AG09309 (cell line): ENCODE measurements around the gene SET.

Experiments used
- DNase-seq: peaks from one replicate; pipeline ENCODE4 v3.0.0-alpha.2; 2010; ENCODE audit warnings: low read depth
- H3K4me3 ChIP-seq: 2 replicates; pipeline ENCODE4 v1.5.1; 2011; ENCODE audit warnings: mild to moderate bottlenecking, low read depth, low read length, moderate library complexity; ENCODE audit not compliant: control insufficient read depth
- TF ChIP-seq, protein P1 (sequence below): IDR thresholded peaks from 2 replicates; pipeline ENCODE4 v1.5.1; 2011; ENCODE audit warnings: mild to moderate bottlenecking, low read depth, low read length, inconsistent platforms; ENCODE audit not compliant: insufficient read depth, control insufficient read depth; ENCODE audit errors: missing control alignments

The SET gene

DNA sequence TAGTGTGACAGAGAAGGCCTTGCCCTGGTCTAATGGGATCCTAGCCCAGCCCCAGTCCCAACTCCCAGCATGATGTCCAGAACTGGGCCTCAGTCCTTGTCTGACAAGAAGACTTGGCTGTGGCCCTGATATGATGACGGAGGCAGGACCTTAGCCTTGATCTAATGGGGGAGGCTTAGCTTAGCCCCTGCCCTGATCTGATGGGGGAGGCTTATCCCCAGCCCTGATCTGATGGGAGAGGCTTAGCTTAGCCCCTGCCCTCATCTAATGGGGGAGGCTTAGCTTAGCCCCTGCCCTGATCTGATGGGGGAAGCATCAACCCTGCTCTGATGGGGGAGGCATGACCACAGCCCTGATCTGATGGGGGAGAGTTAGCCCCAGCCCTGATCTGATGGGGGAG lies 17.0 kb downstream of the SET start:
- no peak for DNase-seq
- no peak overlapping the region for H3K4me3 ChIP-seq
- TF ChIP-seq, protein P1, sequence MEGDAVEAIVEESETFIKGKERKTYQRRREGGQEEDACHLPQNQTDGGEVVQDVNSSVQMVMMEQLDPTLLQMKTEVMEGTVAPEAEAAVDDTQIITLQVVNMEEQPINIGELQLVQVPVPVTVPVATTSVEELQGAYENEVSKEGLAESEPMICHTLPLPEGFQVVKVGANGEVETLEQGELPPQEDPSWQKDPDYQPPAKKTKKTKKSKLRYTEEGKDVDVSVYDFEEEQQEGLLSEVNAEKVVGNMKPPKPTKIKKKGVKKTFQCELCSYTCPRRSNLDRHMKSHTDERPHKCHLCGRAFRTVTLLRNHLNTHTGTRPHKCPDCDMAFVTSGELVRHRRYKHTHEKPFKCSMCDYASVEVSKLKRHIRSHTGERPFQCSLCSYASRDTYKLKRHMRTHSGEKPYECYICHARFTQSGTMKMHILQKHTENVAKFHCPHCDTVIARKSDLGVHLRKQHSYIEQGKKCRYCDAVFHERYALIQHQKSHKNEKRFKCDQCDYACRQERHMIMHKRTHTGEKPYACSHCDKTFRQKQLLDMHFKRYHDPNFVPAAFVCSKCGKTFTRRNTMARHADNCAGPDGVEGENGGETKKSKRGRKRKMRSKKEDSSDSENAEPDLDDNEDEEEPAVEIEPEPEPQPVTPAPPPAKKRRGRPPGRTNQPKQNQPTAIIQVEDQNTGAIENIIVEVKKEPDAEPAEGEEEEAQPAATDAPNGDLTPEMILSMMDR: no peak

DNA sequence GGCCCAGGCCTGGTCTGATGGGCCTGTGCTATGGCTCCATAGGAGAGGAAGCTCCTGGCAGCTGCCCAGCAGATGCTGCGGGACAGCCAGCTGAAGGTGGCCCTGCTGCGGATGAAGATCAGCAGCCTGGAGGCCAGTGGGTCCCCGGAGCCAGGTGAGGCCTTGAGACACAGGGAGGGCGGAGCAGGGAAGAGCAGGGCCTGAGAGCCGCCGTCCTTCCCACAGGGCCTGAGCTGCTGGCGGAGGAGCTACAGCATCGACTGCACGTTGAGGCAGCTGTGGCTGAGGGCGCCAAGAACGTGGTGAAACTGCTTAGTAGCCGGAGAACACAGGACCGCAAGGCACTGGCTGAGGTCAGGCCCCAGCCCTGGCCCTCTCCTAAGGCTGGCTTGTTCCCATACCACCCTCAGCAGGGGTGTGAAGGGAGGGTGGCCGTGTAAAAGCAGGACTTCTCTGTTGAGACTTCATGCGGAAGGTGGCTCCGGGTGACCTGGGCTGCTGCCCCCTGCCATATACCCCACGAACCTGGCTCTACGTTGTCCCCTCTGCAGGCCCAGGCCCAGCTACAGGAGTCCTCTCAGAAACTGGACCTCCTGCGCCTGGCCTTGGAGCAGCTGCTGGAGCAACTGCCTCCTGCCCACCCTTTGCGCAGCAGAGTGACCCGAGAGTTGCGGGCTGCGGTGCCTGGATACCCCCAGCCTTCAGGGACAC lies 17.8 kb downstream of the SET start:
- TF ChIP-seq, protein P1: no peak
- H3K4me3 ChIP-seq: no peak overlapping the region
- no peak for DNase-seq

DNA sequence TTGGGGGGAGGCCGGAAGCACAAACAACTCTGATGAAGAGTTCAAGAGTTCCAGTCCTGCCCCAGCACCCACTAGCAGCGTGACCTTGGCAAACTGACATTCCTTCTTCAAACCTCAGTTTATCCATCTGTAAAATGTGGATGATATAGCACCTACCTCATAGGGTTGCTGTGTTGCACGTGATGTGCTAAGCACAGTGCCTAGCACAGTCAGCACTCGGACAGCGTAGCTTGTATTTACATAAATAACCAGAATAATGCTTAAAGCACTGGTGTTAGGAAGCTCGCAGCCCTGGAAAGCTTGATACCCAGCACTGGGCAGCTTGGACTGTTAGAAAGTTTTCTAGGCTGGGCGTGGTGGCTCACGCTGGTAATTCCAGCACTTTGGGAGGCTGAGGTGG lies 18.4 kb downstream of the SET start:
- DNase-seq: no peak
- TF ChIP-seq, protein P1: no peak
- no peak overlapping the region for H3K4me3 ChIP-seq

DNA sequence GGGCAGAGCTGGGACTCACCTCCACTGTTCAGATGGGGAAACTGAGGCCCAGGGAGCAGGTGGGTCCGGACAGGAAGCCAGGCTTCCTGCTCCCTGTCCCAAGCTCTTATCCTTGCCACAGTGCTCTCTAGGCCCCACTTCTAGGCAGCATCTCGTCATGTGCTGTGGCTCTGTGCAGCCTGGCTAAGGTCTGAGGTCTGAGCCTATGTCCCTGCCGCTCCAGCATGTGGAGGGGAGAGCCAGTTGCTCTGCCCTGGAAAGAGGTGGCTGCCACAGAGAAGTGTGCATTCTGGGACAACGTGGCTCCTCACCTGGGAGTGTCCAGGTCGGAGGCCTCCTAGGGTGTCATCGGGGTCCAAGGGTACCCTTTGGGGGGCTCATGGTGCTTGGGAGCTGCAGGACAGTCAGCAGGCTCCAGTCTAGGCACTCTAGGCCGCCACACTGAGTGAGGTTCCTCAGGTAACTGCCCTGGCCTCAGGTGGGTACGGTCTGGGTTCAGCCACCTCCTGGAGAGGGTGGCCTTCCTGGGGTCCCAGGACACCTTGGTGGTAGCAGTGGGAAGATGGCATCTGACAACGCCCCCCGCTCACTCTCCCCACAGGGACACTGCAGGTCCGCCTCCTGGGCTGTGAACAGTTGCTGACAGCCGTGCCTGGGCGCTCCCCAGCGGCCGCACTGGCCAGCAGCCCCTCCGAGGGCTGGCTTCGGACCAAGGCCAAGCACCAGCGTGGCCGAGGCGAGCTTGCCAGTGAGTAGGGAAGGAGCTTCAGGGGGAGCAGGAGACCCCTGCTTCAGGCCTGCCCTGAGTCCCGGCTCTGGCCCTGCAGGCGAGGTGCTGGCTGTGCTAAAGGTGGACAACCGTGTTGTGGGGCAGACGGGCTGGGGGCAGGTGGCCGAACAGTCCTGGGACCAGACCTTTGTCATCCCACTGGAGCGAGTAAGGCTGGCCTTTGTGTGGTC lies 23.7 kb downstream of the SET start:
- TF ChIP-seq, protein P1: no peak
- DNase-seq: no peak
- H3K4me3 ChIP-seq: no peak overlapping the region

DNA sequence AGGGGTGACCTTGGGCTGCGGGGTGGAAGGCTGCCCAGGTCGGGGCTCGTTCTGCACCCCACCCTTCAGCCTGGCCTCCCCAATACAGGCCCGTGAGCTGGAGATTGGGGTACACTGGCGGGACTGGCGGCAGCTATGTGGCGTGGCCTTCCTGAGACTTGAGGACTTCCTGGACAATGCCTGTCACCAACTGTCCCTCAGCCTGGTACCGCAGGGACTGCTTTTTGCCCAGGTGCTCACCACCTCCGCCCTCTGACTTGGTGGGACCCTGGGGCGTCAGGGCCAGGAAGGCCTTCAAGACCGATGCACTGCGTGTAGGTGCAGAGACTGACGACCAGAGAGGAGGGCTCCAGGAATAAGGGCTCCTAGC lies 24.4 kb downstream of the SET start:
- TF ChIP-seq, protein P1: no peak
- no peak for DNase-seq
- H3K4me3 ChIP-seq: no peak overlapping the region

DNA sequence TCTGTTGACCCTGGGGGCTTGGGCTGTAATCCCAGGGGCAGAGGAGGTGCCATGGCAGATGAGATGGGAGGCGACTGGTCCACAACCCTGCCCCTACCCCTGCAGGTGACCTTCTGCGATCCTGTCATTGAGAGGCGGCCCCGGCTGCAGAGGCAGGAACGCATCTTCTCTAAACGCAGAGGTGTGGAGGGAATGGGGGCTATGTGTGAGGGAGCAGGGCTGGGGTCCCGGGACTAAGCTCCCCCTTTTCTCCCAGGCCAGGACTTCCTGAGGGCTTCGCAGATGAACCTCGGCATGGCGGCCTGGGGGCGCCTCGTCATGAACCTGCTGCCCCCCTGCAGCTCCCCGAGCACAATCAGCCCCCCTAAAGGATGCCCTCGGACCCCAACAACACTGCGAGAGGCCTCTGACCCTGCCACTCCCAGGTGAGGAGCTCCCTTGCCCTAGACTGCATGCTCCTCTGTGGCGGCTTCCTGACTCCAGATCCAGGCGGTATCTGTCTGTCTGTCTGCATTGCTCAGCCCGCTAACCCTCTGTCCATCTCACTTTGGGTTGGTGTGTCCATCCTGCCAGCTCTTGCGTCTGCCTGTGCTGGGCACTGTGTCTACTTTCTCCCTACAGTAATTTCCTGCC lies 25.0 kb downstream of the SET start:
- TF ChIP-seq, protein P1: no peak
- H3K4me3 ChIP-seq: no peak overlapping the region
- DNase-seq: no peak
